Endothelial cell of umbilical vein (primary cell): ENCODE measurements around the gene OSBPL9. TPM values are rescaled to one million over a fixed set of nuclear protein-coding genes. Genes with fewer than 3 reads are reported as not detected.

ENCODE experiments used
- BruUV-seq: library from RNA; stranded (reverse); fragments of 400-500 nt; replicated peaks from 2 replicates; lab custom pipeline; 2021; lab: Mats Ljungman, UMichigan
- CTCF ChIA-PET: fragments of 300-600, 350-600 bp; sonication (Branson Sonifier 250); formaldehyde crosslinking; loops from one replicate; lab custom pipeline; 2021; ENCODE audit warnings: antibody characterized with exemption, inconsistent platforms; lab: Charles Lee
- POLR2A ChIA-PET: fragments of 300-600, 350-600 bp; sonication (Branson Sonifier 250); formaldehyde crosslinking; loops from one replicate; lab custom pipeline; 2021; ENCODE audit warnings: antibody characterized with exemption, inconsistent platforms; lab: Charles Lee
- DNase-seq: peaks from one replicate; pipeline ENCODE4 v3.0.0-alpha.2; 2011; ENCODE audit warnings: low read depth, low spot score
- FAIRE-seq: peaks from 2 replicates; lab custom pipeline; 2011; peaks lifted over from hg19 to GRCh38; lab: Jason Lieb, UNC
- H2AFZ ChIP-seq: 2 replicates; pipeline ENCODE4 v1.6.0; 2012; ENCODE audit warnings: low read depth, low read length, control low read depth, inconsistent platforms
- H3K27ac ChIP-seq: 2 replicates; pipeline ENCODE4 v1.5.1; 2011; ENCODE audit warnings: low read depth, mild to moderate bottlenecking, control low read depth, low read length, moderate library complexity; ENCODE audit not compliant: insufficient read depth
- H3K27me3 ChIP-seq, 2 experiments: 2 replicates each; pipeline versions ENCODE4 v1.6.0 to v1.6.1; 2011; ENCODE audit warnings: low read length in 2 of 2, mixed read lengths in 1 of 2; ENCODE audit not compliant: control insufficient read depth in 2 of 2, insufficient read depth in 2 of 2
- H3K36me3 ChIP-seq, 2 experiments: 2 replicates in 1 of 2; 3 replicates in 1 of 2; pipeline ENCODE4 v1.5.1; 2011; ENCODE audit warnings: low read length in 2 of 2, mild to moderate bottlenecking in 1 of 2, moderate library complexity in 1 of 2; ENCODE audit not compliant: control insufficient read depth in 2 of 2, insufficient read depth in 2 of 2; ENCODE audit errors: extremely low read depth in 1 of 2
- H3K4me1 ChIP-seq: 3 replicates; pipeline ENCODE4 v1.5.1; 2011; ENCODE audit warnings: mild to moderate bottlenecking, low read length; ENCODE audit not compliant: control insufficient read depth, insufficient read depth; ENCODE audit errors: extremely low read depth
- H3K4me2 ChIP-seq: 2 replicates; pipeline ENCODE4 v1.6.1; 2011; ENCODE audit warnings: low read length, control low read depth, mixed read lengths; ENCODE audit not compliant: insufficient read depth
- H3K4me3 ChIP-seq, 3 experiments: fragments of 200-600 bp in 1 of 3; sonication (generic), shearing (Covaris generic) in 1 of 3; replicated peaks in 1 of 3; 2 replicates each; pipeline ENCODE4 v1.5.1; 2011 to 2016; ENCODE audit warnings: control low read depth in 3 of 3, low read length in 3 of 3, mild to moderate bottlenecking in 2 of 3, inconsistent platforms in 1 of 3, low read depth in 1 of 3, moderate library complexity in 1 of 3; ENCODE audit not compliant: insufficient read depth in 1 of 3
- H3K79me2 ChIP-seq: 2 replicates; pipeline ENCODE4 v1.6.0; 2012; ENCODE audit warnings: low read length, inconsistent platforms; ENCODE audit not compliant: control insufficient read depth, insufficient read depth
- H3K9ac ChIP-seq: replicated peaks from 2 replicates; pipeline ENCODE3; 2011; ENCODE audit warnings: low read length, control low read depth; ENCODE audit not compliant: insufficient read depth; ENCODE audit errors: extremely low read depth
- H3K9me1 ChIP-seq: replicated peaks from 3 replicates; pipeline ENCODE4 v1.6.0; 2011; ENCODE audit warnings: mild to moderate bottlenecking, low read length; ENCODE audit not compliant: control insufficient read depth, insufficient read depth; ENCODE audit errors: extremely low read depth
- H3K9me3 ChIP-seq: replicated peaks from 2 replicates; pipeline ENCODE4 v1.5.1; 2012; ENCODE audit warnings: low read length, inconsistent platforms; ENCODE audit not compliant: control insufficient read depth, insufficient read depth
- H4K20me1 ChIP-seq: replicated peaks from 2 replicates; pipeline ENCODE3; 2011; ENCODE audit warnings: mild to moderate bottlenecking, low read length; ENCODE audit not compliant: control insufficient read depth, insufficient read depth; ENCODE audit errors: extremely low read depth
- EZH2 ChIP-seq: IDR thresholded peaks from 2 replicates; pipeline ENCODE4 v1.6.1; 2012; ENCODE audit warnings: borderline replicate concordance, low read depth, mild to moderate bottlenecking, moderate library complexity, low read length, inconsistent platforms; ENCODE audit not compliant: severe bottlenecking
- FOS ChIP-seq: IDR thresholded peaks from 2 replicates; pipeline ENCODE4 v1.6.1; 2011; ENCODE audit warnings: mild to moderate bottlenecking, low read length, moderate library complexity, borderline replicate concordance; ENCODE audit not compliant: insufficient read depth
- GATA2 ChIP-seq: IDR thresholded peaks from 2 replicates; pipeline ENCODE4 v1.7.0; 2011; ENCODE audit warnings: low read depth, mild to moderate bottlenecking, moderate library complexity, mixed read lengths, low read length; ENCODE audit not compliant: insufficient read length, insufficient read depth
- JUN ChIP-seq: IDR thresholded peaks from 2 replicates; pipeline ENCODE4 v1.6.1; 2011; ENCODE audit warnings: borderline replicate concordance, low read depth; ENCODE audit not compliant: insufficient read length, insufficient read depth
- MYC ChIP-seq: IDR thresholded peaks from one replicate; pipeline ENCODE4 v1.6.1; 2011; ENCODE audit warnings: mild to moderate bottlenecking, low read depth, low read length
- POLR2A ChIP-seq: IDR thresholded peaks from 2 replicates; pipeline ENCODE4 v1.6.1; 2012; ENCODE audit warnings: low read depth, mild to moderate bottlenecking, control low read depth, low read length
- POLR2AphosphoS5 ChIP-seq: IDR thresholded peaks from 2 replicates; pipeline ENCODE4 v1.6.1; 2012; ENCODE audit warnings: low read depth, mild to moderate bottlenecking, control low read depth, low read length, moderate library complexity; ENCODE audit not compliant: insufficient read depth
- dilution Hi-C: fragments of 300-500 bp; cut with MboI; formaldehyde crosslinking; loops from one replicate; pipeline ENCODE4 v1.15.0; 2019; ENCODE audit warnings: low sequenced_read_pairs; ENCODE audit not compliant: extremely low pct_ligation_motif_present
- intact Hi-C: fragments of 100-400 bp; cut with micrococcal nuclease; formaldehyde crosslinking; loops from one replicate; pipeline ENCODE4 v1.10.0; 2022
- polyA plus RNA-seq, 4 experiments: library from polyadenylated mRNA; depleted of rRNA in 3 of 4; stranded (reverse) in 3 of 4; unstranded in 1 of 4; fragments of >200 nt; gene quantifications; 2 replicates each; pipeline versions ENCODE4 v1.2.1 to v1.2.3, GENCODE V29; 2011 to 2012; ENCODE audit warnings: missing spikeins in 1 of 4
- total RNA-seq: library from RNA; stranded (reverse); gene quantifications from 2 replicates; pipeline ENCODE4 v1.2.3, GENCODE V29; 2021
- TF ChIP-seq, protein P1 (sequence below): IDR thresholded peaks from 2 replicates; pipeline ENCODE4 v1.6.1; 2011; ENCODE audit not compliant: insufficient read depth, insufficient read length
- TF ChIP-seq, protein P2 (sequence below), 2 donors: IDR thresholded peaks; 1 replicate in 1 of 2; 2 replicates in 1 of 2; pipeline ENCODE4 v1.5.1; 2011; ENCODE audit warnings: low read length in 2 of 2, mild to moderate bottlenecking in 2 of 2, moderate library complexity in 2 of 2, control low read depth in 1 of 2, inconsistent platforms in 1 of 2, low read depth in 1 of 2; ENCODE audit not compliant: insufficient read depth in 1 of 2; ENCODE audit errors: extremely low read depth in 1 of 2

Gene OSBPL9
- total and polyA plus RNA-seq, 2 donors (not counting 3 experiments of a cell fraction or from before 2014, with no cell fraction given): 46.2 to 80.3 TPM

DNA sequence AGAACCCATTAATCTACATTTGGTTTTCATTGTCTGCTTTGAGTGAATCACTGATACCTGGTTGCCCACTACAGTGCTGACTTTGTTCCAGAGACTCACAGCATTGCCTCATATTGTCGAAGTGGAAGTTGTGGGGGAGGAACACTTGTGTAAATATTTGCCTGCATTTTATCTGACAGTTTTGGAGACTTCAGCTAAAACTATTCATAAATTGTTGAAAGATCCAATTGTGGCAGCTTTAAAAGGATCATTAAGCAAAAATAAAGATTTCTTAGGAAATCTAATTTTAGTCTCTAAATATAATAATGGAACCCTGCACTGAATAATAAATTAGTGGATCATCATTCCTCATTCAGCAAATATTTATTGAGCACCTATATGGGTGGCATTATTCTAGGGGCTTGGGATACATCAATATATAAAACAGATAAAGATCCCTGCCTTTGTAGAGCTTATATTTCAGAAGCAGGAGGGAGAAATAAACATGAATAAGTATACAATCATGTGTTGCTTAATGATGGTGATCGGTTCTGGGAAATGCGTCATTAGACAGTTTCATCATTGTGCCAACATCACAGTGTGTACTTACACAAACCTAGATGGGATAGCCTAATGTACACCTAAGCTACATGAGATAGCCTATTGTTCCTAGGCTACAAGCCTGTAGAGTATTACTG lies 73.5 kb downstream of the OSBPL9 start:
- Histone ChIP-seq H3K4me2 (no peak overlapping the region), H3K36me3 (no peaks in the 10 kb centered on the region), H3K79me2 (no peaks in the 10 kb centered on the region), H3K9me3 (no peaks in the 10 kb centered on the region), H2AFZ (no peak overlapping the region), H3K4me1 (peaks cover 3% of the 10 kb centered on the region), H3K27me3 (no peaks in the 10 kb centered on the region), H3K27ac (no peak overlapping the region), H3K4me3 (no peak overlapping the region), H3K9ac (no peak overlapping the region), H3K9me1 (peaks cover 3% of the 10 kb centered on the region), H4K20me1 (no peaks in the 10 kb centered on the region)
- DNase-seq (peak; percentile 35), FAIRE-seq (no peak)
- CTCF ChIA-PET: interaction anchor here (0.9 to 3.0 kb wide), 3 partner anchors 23 to 121 kb away, joined by 3 to 8 read pairs (median 3); no protein-coding TSS in a partner anchor
- POLR2A ChIA-PET: no interaction called here
- no TSS peak for BruUV-seq
- intact Hi-C loops (no loop called here), dilution Hi-C loops (no loop called here)
- TF ChIP-seq MYC (no peak), POLR2A (no peak), EZH2 (no peak), POLR2AphosphoS5 (no peak), GATA2 (no peak), FOS (no peak), JUN (no peak)
- TF ChIP-seq, protein P1, sequence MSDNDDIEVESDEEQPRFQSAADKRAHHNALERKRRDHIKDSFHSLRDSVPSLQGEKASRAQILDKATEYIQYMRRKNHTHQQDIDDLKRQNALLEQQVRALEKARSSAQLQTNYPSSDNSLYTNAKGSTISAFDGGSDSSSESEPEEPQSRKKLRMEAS: no peak
- TF ChIP-seq, protein P2, sequence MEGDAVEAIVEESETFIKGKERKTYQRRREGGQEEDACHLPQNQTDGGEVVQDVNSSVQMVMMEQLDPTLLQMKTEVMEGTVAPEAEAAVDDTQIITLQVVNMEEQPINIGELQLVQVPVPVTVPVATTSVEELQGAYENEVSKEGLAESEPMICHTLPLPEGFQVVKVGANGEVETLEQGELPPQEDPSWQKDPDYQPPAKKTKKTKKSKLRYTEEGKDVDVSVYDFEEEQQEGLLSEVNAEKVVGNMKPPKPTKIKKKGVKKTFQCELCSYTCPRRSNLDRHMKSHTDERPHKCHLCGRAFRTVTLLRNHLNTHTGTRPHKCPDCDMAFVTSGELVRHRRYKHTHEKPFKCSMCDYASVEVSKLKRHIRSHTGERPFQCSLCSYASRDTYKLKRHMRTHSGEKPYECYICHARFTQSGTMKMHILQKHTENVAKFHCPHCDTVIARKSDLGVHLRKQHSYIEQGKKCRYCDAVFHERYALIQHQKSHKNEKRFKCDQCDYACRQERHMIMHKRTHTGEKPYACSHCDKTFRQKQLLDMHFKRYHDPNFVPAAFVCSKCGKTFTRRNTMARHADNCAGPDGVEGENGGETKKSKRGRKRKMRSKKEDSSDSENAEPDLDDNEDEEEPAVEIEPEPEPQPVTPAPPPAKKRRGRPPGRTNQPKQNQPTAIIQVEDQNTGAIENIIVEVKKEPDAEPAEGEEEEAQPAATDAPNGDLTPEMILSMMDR (IDR thresholded peaks at IDR 0.05; ENCODE audit: extremely low read depth in 1 of 2, insufficient read depth in 1 of 2, low read depth in 1 of 2, low read length in 2 of 2): no peak
